NB4 (cell line): ENCODE measurements around the gene NUP107.

Experiments used
- DNase-seq: peaks from one replicate; pipeline ENCODE4 v3.0.0; 2010; ENCODE audit warnings: low read depth
- H3K4me3 ChIP-seq: one replicate; pipeline ENCODE4 v1.5.1; 2011; ENCODE audit warnings: mild to moderate bottlenecking, low read depth, low read length, moderate library complexity
- CTCF ChIP-seq: IDR thresholded peaks from one replicate; pipeline ENCODE4 v1.5.1; 2012; ENCODE audit warnings: low read depth, low read length
- MAX ChIP-seq: IDR thresholded peaks from 2 replicates; pipeline ENCODE4 v1.6.1; 2011; ENCODE audit warnings: low read depth, low read length
- MYC ChIP-seq: IDR thresholded peaks from 2 replicates; pipeline ENCODE4 v1.6.1; 2011; ENCODE audit warnings: low read depth, low read length
- POLR2A ChIP-seq: IDR thresholded peaks from 2 replicates; pipeline ENCODE4 v1.6.1; 2011; ENCODE audit warnings: mild to moderate bottlenecking; ENCODE audit not compliant: insufficient read length; ENCODE audit errors: extremely low read depth

The NUP107 gene

GRCh38 chr12:68759852-68760251, 73.1 kb downstream of the NUP107 start:
- TF ChIP-seq CTCF: no peak
- TF ChIP-seq MYC: no peak
- TF ChIP-seq MAX: no peak
- no peak for TF ChIP-seq POLR2A
- DNase-seq: no peak
- H3K4me3 ChIP-seq: no peak overlapping the region

- TF ChIP-seq MAX: no peak
- no peak for TF ChIP-seq CTCF
- TF ChIP-seq MYC: no peak
- TF ChIP-seq POLR2A: no peak
- DNase-seq: no peak
- no peak overlapping the region for H3K4me3 ChIP-seq
These were observed 74.1 kb downstream of the NUP107 start for GRCh38 chr12:68760806-68761441.

- TF ChIP-seq CTCF: no peak
- no peak for TF ChIP-seq MYC
- no peak for TF ChIP-seq MAX
- no peak for TF ChIP-seq POLR2A
- no peak overlapping the region for H3K4me3 ChIP-seq
- no peak for DNase-seq
These were observed 74.6 kb downstream of the NUP107 start for GRCh38 chr12:68761442-68761812.

- no peak overlapping the region for H3K4me3 ChIP-seq
- DNase-seq: no peak
- no peak for TF ChIP-seq MAX
- no peak for TF ChIP-seq MYC
- no peak for TF ChIP-seq CTCF
- TF ChIP-seq POLR2A: no peak
These were observed 75.3 kb downstream of the NUP107 start for GRCh38 chr12:68761901-68762630.

GRCh38 chr12:68762691-68763090, 75.9 kb downstream of the NUP107 start:
- TF ChIP-seq POLR2A: no peak
- TF ChIP-seq MAX: no peak
- TF ChIP-seq CTCF: no peak
- TF ChIP-seq MYC: no peak
- no peak for DNase-seq
- H3K4me3 ChIP-seq: no peak overlapping the region
